HepG2 (cell line): ENCODE results near the gene CLCNKA. TPM values are rescaled to one million over a fixed set of nuclear protein-coding genes. Genes with fewer than 3 reads are reported as not detected.

ENCODE experiments used
- ATAC-seq: fragments of 200-7000 bp; cut with Tn5 transposase; 3 replicates; pipeline ENCODE4 v1.9.1; 2020; ENCODE audit warnings: mild to moderate bottlenecking, moderate library complexity
- BruUV-seq: library from RNA; stranded (reverse); fragments of 400-500 nt; replicated peaks from 2 replicates; lab custom pipeline; 2021; lab: Mats Ljungman, UMichigan
- CTCF ChIA-PET: fragments of 300-600 bp; formaldehyde crosslinking; extraction: SDS; loops from one replicate; lab custom pipeline; 2021; ENCODE audit warnings: low total read pairs, inconsistent platforms, low intra/inter-chr PET ratio; lab: Yijun Ruan, JAX
- POLR2A ChIA-PET: fragments of 350-600 bp; sonication (Branson Sonifier 250); formaldehyde crosslinking; loops from one replicate; lab custom pipeline; 2020; ENCODE audit warnings: antibody characterized with exemption, inconsistent platforms; lab: Yijun Ruan, JAX
- DNase-seq: peaks from one replicate; pipeline ENCODE4 v3.0.0-alpha.2; 2015; ENCODE audit warnings: low spot score
- FAIRE-seq: peaks from 3 replicates; lab custom pipeline; 2011; peaks lifted over from hg19 to GRCh38; lab: Jason Lieb, UNC
- H2AFZ ChIP-seq: one replicate; pipeline ENCODE4 v1.6.1; 2011; ENCODE audit warnings: low read length, inconsistent platforms
- H3K27ac ChIP-seq: fragments of 300-600 bp; 3 replicates; pipeline ENCODE4 v1.8.0; 2011; ENCODE audit warnings: mixed run types, mild to moderate bottlenecking, mixed read lengths, low read length, inconsistent platforms; ENCODE audit not compliant: insufficient read depth; ENCODE audit errors: extremely low read length
- H3K27me3 ChIP-seq, 2 experiments: fragments of 200-600 bp in 1 of 2; 2 replicates in 1 of 2; 3 replicates in 1 of 2; pipeline versions ENCODE4 v1.6.0 to v1.8.0; 2011; ENCODE audit warnings: low read length in 2 of 2, mild to moderate bottlenecking in 2 of 2, moderate library complexity in 2 of 2, inconsistent platforms in 1 of 2; ENCODE audit not compliant: insufficient read depth in 2 of 2, control insufficient read depth in 1 of 2
- H3K36me3 ChIP-seq, 2 experiments: fragments of 200-600 bp in 1 of 2; replicated peaks in 1 of 2; 2 replicates in 1 of 2; 3 replicates in 1 of 2; pipeline versions ENCODE4 v1.5.1 to v1.8.0; 2011; ENCODE audit warnings: low read length in 2 of 2, inconsistent platforms in 1 of 2; ENCODE audit not compliant: insufficient read depth in 2 of 2, control insufficient read depth in 1 of 2
- H3K4me1 ChIP-seq: 2 replicates; pipeline ENCODE4 v1.5.1; 2012; ENCODE audit warnings: low read length, inconsistent platforms; ENCODE audit not compliant: insufficient read depth
- H3K4me2 ChIP-seq: 2 replicates; pipeline ENCODE4 v1.6.0; 2011; ENCODE audit warnings: low read depth, low read length, inconsistent platforms
- H3K4me3 ChIP-seq, 3 experiments: fragments of 200-600 bp in 1 of 3; sonication (generic), shearing (Covaris generic) in 1 of 3; replicated peaks in 1 of 3; 2 replicates each; pipeline ENCODE4 v1.5.1; 2011 to 2016; ENCODE audit warnings: low read length in 3 of 3, inconsistent platforms in 2 of 3, low read depth in 2 of 3, mild to moderate bottlenecking in 2 of 3, control low read depth in 1 of 3, mixed read lengths in 1 of 3; ENCODE audit not compliant: insufficient read depth in 1 of 3
- H3K79me2 ChIP-seq: one replicate; pipeline ENCODE4 v1.6.1; 2011; ENCODE audit warnings: low read length, inconsistent platforms; ENCODE audit not compliant: insufficient read depth
- H3K9ac ChIP-seq: 2 replicates; pipeline ENCODE4 v1.6.0; 2011; ENCODE audit warnings: mild to moderate bottlenecking, low read depth, low read length, inconsistent platforms; ENCODE audit not compliant: insufficient read depth
- H3K9me3 ChIP-seq: 2 replicates; pipeline ENCODE4 v1.5.1; 2012; ENCODE audit warnings: mild to moderate bottlenecking, low read length
- H4K20me1 ChIP-seq: 2 replicates; pipeline ENCODE4 v1.6.0; 2011; ENCODE audit warnings: inconsistent platforms, mild to moderate bottlenecking, low read length, moderate library complexity; ENCODE audit not compliant: insufficient read depth
- AKAP8 ChIP-seq: sonication (generic); formaldehyde crosslinking; IDR thresholded peaks from 2 replicates; pipeline ENCODE4 v1.5.1; 2020; ENCODE audit warnings: mild to moderate bottlenecking, missing genetic modification reagents
- HMG20A ChIP-seq: IDR thresholded peaks from 2 replicates; pipeline ENCODE4 v1.6.1; 2016; ENCODE audit warnings: borderline replicate concordance
- KDM2A ChIP-seq: sonication (generic); formaldehyde crosslinking; IDR thresholded peaks from 2 replicates; pipeline ENCODE4 v1.4.0; 2020; ENCODE audit warnings: low read depth, missing genetic modification reagents, borderline replicate concordance
- KLF11 ChIP-seq: IDR thresholded peaks from 2 replicates; pipeline ENCODE4 v1.6.1; 2016; ENCODE audit warnings: missing compliant biosample characterization
- MTA1 ChIP-seq: sonication (generic); formaldehyde crosslinking; IDR thresholded peaks from 2 replicates; pipeline ENCODE4 v1.4.0; 2020; ENCODE audit warnings: missing genetic modification reagents, mild to moderate bottlenecking, borderline replicate concordance
- NCOA1 ChIP-seq: sonication (generic); formaldehyde crosslinking; IDR thresholded peaks from 2 replicates; pipeline ENCODE4 v1.9.0; 2021; ENCODE audit warnings: missing genetic modification reagents
- POLR2AphosphoS2 ChIP-seq: IDR thresholded peaks from 2 replicates; pipeline ENCODE4 v1.6.1; 2011; ENCODE audit warnings: low read depth, low read length, improper control_type of control experiment
- RXRB ChIP-seq: IDR thresholded peaks from 2 replicates; pipeline ENCODE4 v1.6.1; 2016; ENCODE audit warnings: borderline replicate concordance, missing genetic modification reagents, missing compliant biosample characterization
- ZFP82 ChIP-seq: sonication (generic); formaldehyde crosslinking; IDR thresholded peaks from 2 replicates; pipeline ENCODE4 v1.5.1; 2020; ENCODE audit warnings: mild to moderate bottlenecking, missing genetic modification reagents, borderline replicate concordance
- ZNF451 ChIP-seq: sonication (generic); formaldehyde crosslinking; IDR thresholded peaks from 2 replicates; pipeline ENCODE4 v1.5.0; 2020; ENCODE audit warnings: mild to moderate bottlenecking, missing genetic modification reagents
- ZNF629 ChIP-seq: sonication (generic); formaldehyde crosslinking; conservative IDR thresholded peaks from 2 replicates; pipeline ENCODE4 v1.5.0; 2020; ENCODE audit warnings: missing genetic modification reagents
- ZNF713 ChIP-seq: sonication (generic); formaldehyde crosslinking; IDR thresholded peaks from 2 replicates; pipeline ENCODE4 v1.4.0; 2020; ENCODE audit warnings: mild to moderate bottlenecking, missing genetic modification reagents
- ZNF768 ChIP-seq: sonication (generic); formaldehyde crosslinking; IDR thresholded peaks from 2 replicates; pipeline ENCODE4 v1.4.0; 2020; ENCODE audit warnings: missing genetic modification reagents
- ZNF776 ChIP-seq: sonication (generic); formaldehyde crosslinking; IDR thresholded peaks from 2 replicates; pipeline ENCODE4 v1.4.0; 2020; ENCODE audit warnings: mild to moderate bottlenecking, missing genetic modification reagents
- WGBS: methylation state at CpG from one replicate; pipeline ENCODE4 v1.1.6; 2017; ENCODE audit warnings: low lambda C conversion rate; 5-methylcytosine and 5-hydroxymethylcytosine counted together
- in situ Hi-C: cut with HindIII; loops from 2 replicates; pipeline ENCODE4 v1.10.0; 2017; ENCODE audit warnings: low pct_unique_long_range_greater_than_20kb; ENCODE audit not compliant: extremely low pct_ligation_motif_present
- intact Hi-C: fragments of 100-400 bp; cut with micrococcal nuclease; formaldehyde crosslinking; loops from one replicate; pipeline ENCODE4 v1.10.0; 2022; ENCODE audit not compliant: unreplicated experiment
- polyA plus RNA-seq, 8 experiments: library from polyadenylated mRNA; depleted of rRNA in 3 of 8; stranded (reverse) in 7 of 8; unstranded in 1 of 8; fragments of >200 nt; fragmentation: Illumina TruSeq in 4 of 8; extraction: Trizol in 4 of 8; gene quantifications; 2 replicates each; pipeline versions ENCODE4 v1.2.1 to v1.2.3, GENCODE V29; 2011 to 2016; ENCODE audit warnings: low read depth in 4 of 8, missing spikeins in 1 of 8, mixed read lengths in 1 of 8; ENCODE audit not compliant: insufficient read depth in 1 of 8
- total RNA-seq, 5 experiments: library from RNA; depleted of rRNA; stranded (reverse); fragments of >200 nt; fragmentation: Illumina TruSeq; extraction: Trizol; gene quantifications; 2 replicates each; pipeline ENCODE4 v1.2.3, GENCODE V29; 2016; ENCODE audit warnings: low read depth in 1 of 5

Gene CLCNKA
- total and polyA plus RNA-seq, 2 of the 13 experiments (the other 11 are each of a cell fraction or from before 2014, with no cell fraction given): 0.03 TPM; not detected in 1

DNA sequence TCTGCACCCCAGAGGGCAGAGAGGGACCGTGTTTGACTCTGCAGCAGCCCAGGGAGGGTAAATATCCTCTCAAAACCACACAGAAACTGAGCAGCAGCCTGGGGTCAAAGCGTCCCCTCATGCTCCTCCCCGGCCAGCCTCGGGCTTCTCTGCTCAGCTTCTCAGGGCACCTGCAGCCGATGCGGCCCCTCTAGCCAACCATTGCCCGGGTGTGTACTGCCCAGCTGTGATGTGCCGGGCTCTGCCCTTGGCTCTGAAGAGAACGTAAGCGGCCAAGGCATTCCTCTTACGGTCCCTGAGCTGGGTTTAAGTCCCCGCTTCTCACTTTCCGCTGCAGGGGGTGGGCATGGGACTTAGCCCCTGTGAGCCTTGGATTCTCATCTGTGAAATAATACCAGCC is 46.1 kb downstream of the CLCNKA start:
- ATAC-seq: no peak
- peak overlapping the region; percentile 37; the same call in 1 of the 2 replicates for H3K9ac ChIP-seq
- no peak for DNase-seq
- ChIA-PET CTCF (no interaction called here), POLR2A (no interaction called here)
- intact Hi-C loops: no loop called here
- H3K4me1 ChIP-seq: peaks cover 49% of the 10 kb centered on the region
- H3K9me3 ChIP-seq: no peaks in the 10 kb centered on the region
- no peaks in the 10 kb centered on the region for H4K20me1 ChIP-seq
- in situ Hi-C loops: no loop called here
- no peaks in the 10 kb centered on the region for H3K36me3 ChIP-seq
- H3K4me3 ChIP-seq: peak overlapping the region in 1 of 3 experiments; percentile 12; a peak in 1 of 6 replicates
- no TSS peak for BruUV-seq
- TF ChIP-seq ZNF768 (CRISPR knock-in tag) (peak; percentile 17; the same call in 1 of the 2 replicates), POLR2AphosphoS2 (no peak)
- H3K4me2 ChIP-seq: peak overlapping the region; percentile 45; the same call in 1 of the 2 replicates
- 77% methylated on average over 5 of the region's 13 CpGs for WGBS
- H3K79me2 ChIP-seq: no peaks in the 10 kb centered on the region
- FAIRE-seq: no peak
- peaks cover 10 to 74% of the 10 kb centered on the region in 2 experiments for H3K27me3 ChIP-seq
- no peak overlapping the region for H3K27ac ChIP-seq
- H2AFZ ChIP-seq: no peak overlapping the region

DNA sequence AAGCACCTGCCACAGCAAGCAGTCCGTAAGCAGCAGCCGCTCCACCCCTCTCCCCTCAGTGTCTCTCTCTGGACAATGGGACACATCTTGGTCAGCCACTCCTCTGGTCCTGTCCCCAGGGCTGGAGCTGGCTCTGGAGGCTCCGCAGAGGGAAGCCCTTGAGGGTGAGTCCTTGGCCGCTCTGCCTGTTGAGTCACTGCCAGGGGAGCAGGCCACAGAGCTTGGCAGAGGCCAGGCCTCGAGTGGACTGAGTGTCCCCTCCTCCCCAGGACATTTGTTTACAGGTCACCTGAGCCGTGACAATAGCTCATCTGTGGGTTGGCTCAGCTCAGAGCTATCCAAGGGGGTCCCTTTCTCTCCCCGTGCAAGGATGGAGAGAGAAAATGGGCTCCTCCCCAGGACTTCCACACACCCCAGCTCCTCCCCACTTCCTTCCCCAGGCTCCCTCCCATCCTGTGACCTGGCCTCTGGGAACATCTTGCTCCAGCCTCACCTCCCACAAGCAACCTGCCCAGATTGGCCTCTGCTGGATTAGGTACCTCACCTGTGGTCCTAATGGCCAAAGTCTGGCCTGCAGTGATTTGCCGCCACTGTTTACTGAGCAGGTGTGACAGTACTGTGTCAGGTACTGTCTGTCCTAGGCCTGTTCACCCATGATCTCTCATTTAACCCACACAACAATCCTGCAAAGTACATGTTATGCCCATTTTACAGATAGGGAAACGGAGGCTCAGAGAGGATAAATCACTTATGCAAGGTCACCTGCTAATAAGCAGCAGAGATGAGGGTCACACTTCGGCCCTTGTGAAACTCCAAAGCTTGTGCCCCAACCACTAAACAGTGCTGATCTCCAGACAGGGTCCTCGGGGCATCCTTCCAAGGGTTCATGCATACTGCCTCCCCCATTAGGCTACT is 46.8 kb downstream of the CLCNKA start:
- FAIRE-seq (no peak), DNase-seq (no peak), ATAC-seq (peak; percentile 18; the same call in 2 of the 3 replicates)
- Histone ChIP-seq H2AFZ (no peak overlapping the region), H3K4me3 (no peak overlapping the region), H3K9me3 (no peaks in the 10 kb centered on the region), H3K9ac (no peak overlapping the region), H4K20me1 (no peaks in the 10 kb centered on the region), H3K36me3 (no peaks in the 10 kb centered on the region), H3K27me3 (peaks cover 6 to 72% of the 10 kb centered on the region in 2 experiments), H3K4me1 (peaks cover 50% of the 10 kb centered on the region), H3K27ac (no peak overlapping the region), H3K4me2 (peak overlapping the region; percentile 45; the same call in 1 of the 2 replicates), H3K79me2 (no peaks in the 10 kb centered on the region)
- ChIA-PET CTCF (no interaction called here), POLR2A (no interaction called here)
- 20% methylated on average over 3 of the region's 11 CpGs for WGBS
- in situ Hi-C loops: no loop called here
- intact Hi-C loops: no loop called here
- BruUV-seq: no TSS peak
- TF ChIP-seq AKAP8 (CRISPR knock-in tag) (no peak), HMG20A (CRISPR knock-in tag) (no peak), ZNF713 (CRISPR knock-in tag) (no peak), KDM2A (CRISPR knock-in tag) (no peak), ZFP82 (CRISPR knock-in tag) (no peak), KLF11 (CRISPR knock-in tag) (no peak), RXRB (CRISPR knock-in tag) (no peak), ZNF451 (no peak), ZNF776 (no peak), MTA1 (CRISPR knock-in tag) (no peak), NCOA1 (no peak), ZNF629 (CRISPR knock-in tag) (peak; percentile 90)
